K562 (cell line): ENCODE measurements around the gene MTFMT. TPM values are rescaled to one million over a fixed set of nuclear protein-coding genes. Genes with fewer than 3 reads are reported as not detected.

Source experiments
- ATAC-seq: fragments of 200-7000 bp; cut with Tn5 transposase; 3 replicates; pipeline ENCODE4 v1.9.1; 2020; ENCODE audit warnings: moderate library complexity
- BruUV-seq: library from RNA; stranded (reverse); fragments of 400-500 nt; replicated peaks from 2 replicates; lab custom pipeline; 2021; lab: Mats Ljungman, UMichigan
- CTCF ChIA-PET: fragments of 300-600 bp; formaldehyde crosslinking; extraction: SDS; loops from one replicate; lab custom pipeline; 2021; ENCODE audit warnings: low intra/inter-chr PET ratio; lab: Yijun Ruan, JAX
- POLR2A ChIA-PET: fragments of 300-600, 350-650 bp; sonication (Branson Sonifier 250); formaldehyde crosslinking; extraction: SDS; loops from one replicate; lab custom pipeline; 2021; ENCODE audit warnings: antibody characterized with exemption, inconsistent platforms; lab: Yijun Ruan, JAX
- DNase-seq, 4 experiments: peaks; one replicate each; pipeline versions ENCODE4 v3.0.0 to v3.0.0-alpha.2; 2011 to 2018; ENCODE audit warnings: low spot score in 3 of 4, mixed read lengths in 3 of 4; ENCODE audit errors: extremely low read depth in 1 of 4
- FAIRE-seq: peaks from 2 replicates; lab custom pipeline; 2011; peaks lifted over from hg19 to GRCh38; lab: Jason Lieb, UNC
- H2AFZ ChIP-seq: 2 replicates; pipeline ENCODE4 v1.6.0; 2011; ENCODE audit warnings: low read depth, low read length, control low read depth, inconsistent platforms
- H3K27ac ChIP-seq: fragments of 200-600 bp; 3 replicates; pipeline ENCODE4 v1.8.0; 2011; ENCODE audit warnings: low read depth, mild to moderate bottlenecking, control low read depth, inconsistent platforms, low read length, moderate library complexity, mixed read lengths; ENCODE audit errors: extremely low read depth
- H3K27me3 ChIP-seq, 2 experiments: fragments of 300-600 bp in 1 of 2; 2 replicates in 1 of 2; 3 replicates in 1 of 2; pipeline versions ENCODE4 v1.6.0 to v1.8.0; 2011; ENCODE audit warnings: inconsistent platforms in 2 of 2, low read length in 2 of 2, mild to moderate bottlenecking in 1 of 2, mixed read lengths in 1 of 2, moderate library complexity in 1 of 2; ENCODE audit not compliant: control insufficient read depth in 2 of 2, insufficient read depth in 2 of 2
- H3K36me3 ChIP-seq: fragments of 300-600 bp; 3 replicates; pipeline ENCODE4 v1.8.0; 2011; ENCODE audit warnings: mild to moderate bottlenecking, low read length, inconsistent platforms; ENCODE audit not compliant: control insufficient read depth, insufficient read depth
- H3K4me1 ChIP-seq, 2 experiments: fragments of 200-600 bp in 1 of 2; replicated peaks in 1 of 2; 2 replicates in 1 of 2; 3 replicates in 1 of 2; pipeline versions ENCODE4 v1.5.1 to v1.8.0; 2011; ENCODE audit warnings: inconsistent platforms in 2 of 2, low read length in 2 of 2, mild to moderate bottlenecking in 1 of 2, mixed read lengths in 1 of 2, moderate library complexity in 1 of 2; ENCODE audit not compliant: control insufficient read depth in 2 of 2, insufficient read depth in 2 of 2
- H3K4me2 ChIP-seq: 2 replicates; pipeline ENCODE4 v1.6.1; 2011; ENCODE audit warnings: low read length, control low read depth, inconsistent platforms, mixed read lengths; ENCODE audit not compliant: insufficient read depth
- H3K4me3 ChIP-seq: fragments of 200-600 bp; sonication (generic), shearing (Covaris generic); 2 replicates; pipeline ENCODE4 v1.5.1; 2016; ENCODE audit warnings: control low read depth, inconsistent platforms
- H3K79me2 ChIP-seq: fragments of 200-600 bp; 3 replicates; pipeline ENCODE4 v1.8.0; 2011; ENCODE audit warnings: low read length, inconsistent platforms; ENCODE audit not compliant: control insufficient read depth, insufficient read depth
- H3K9ac ChIP-seq, 2 experiments: 2 replicates each; pipeline versions ENCODE4 v1.6.0 to v1.6.1; 2011; ENCODE audit warnings: low read depth in 2 of 2, low read length in 2 of 2, control low read depth in 1 of 2, inconsistent platforms in 1 of 2, mild to moderate bottlenecking in 1 of 2, mixed read lengths in 1 of 2; ENCODE audit not compliant: insufficient read depth in 1 of 2
- H3K9me1 ChIP-seq: one replicate; pipeline ENCODE4 v1.6.0; 2011; ENCODE audit warnings: inconsistent platforms, mild to moderate bottlenecking, low read length, moderate library complexity; ENCODE audit not compliant: control insufficient read depth, insufficient read depth
- H3K9me3 ChIP-seq: replicated peaks from 2 replicates; pipeline ENCODE4 v1.5.1; 2011; ENCODE audit warnings: low read depth, low read length, inconsistent platforms; ENCODE audit not compliant: control insufficient read depth, insufficient read depth
- H4K20me1 ChIP-seq: replicated peaks from 2 replicates; pipeline ENCODE4 v1.6.1; 2011; ENCODE audit warnings: low read length, inconsistent platforms, mixed read lengths; ENCODE audit not compliant: control insufficient read depth, insufficient read depth
- ARID1B ChIP-seq: fragments of 450-650 bp; IDR thresholded peaks from 2 replicates; pipeline ENCODE4 v1.6.1; 2016; ENCODE audit warnings: antibody characterized with exemption, mild to moderate bottlenecking, inconsistent platforms
- CBFA2T3 ChIP-seq: fragments of 450-650 bp; IDR thresholded peaks from 2 replicates; pipeline ENCODE4 v1.6.1; 2017
- CBX5 ChIP-seq: IDR thresholded peaks from 2 replicates; pipeline ENCODE4 v1.6.1; 2014; ENCODE audit warnings: low read depth, borderline replicate concordance
- GTF2A2 ChIP-seq: IDR thresholded peaks from 2 replicates; pipeline ENCODE4 v1.6.1; 2016; ENCODE audit warnings: mild to moderate bottlenecking, missing genetic modification characterization, missing compliant biosample characterization
- HINFP ChIP-seq: fragments of 450-650 bp; conservative IDR thresholded peaks from 2 replicates; pipeline ENCODE4 v1.6.1; 2016; ENCODE audit warnings: missing genetic modification characterization, low read depth, mild to moderate bottlenecking, control low read depth, missing compliant biosample characterization
- HLTF ChIP-seq: fragments of 450-650 bp; IDR thresholded peaks from 2 replicates; pipeline ENCODE4 v1.6.1; 2016
- KLF1 ChIP-seq: fragments of 450-650 bp; IDR thresholded peaks from 2 replicates; pipeline ENCODE4 v1.6.1; 2016; ENCODE audit warnings: missing genetic modification characterization, missing compliant biosample characterization
- NR2C1 ChIP-seq, 2 experiments: fragments of 450-650 bp; IDR thresholded peaks; 2 replicates each; pipeline ENCODE4 v1.6.1; 2017; ENCODE audit warnings: mild to moderate bottlenecking in 2 of 2, antibody characterized with exemption in 1 of 2, inconsistent platforms in 1 of 2, missing compliant biosample characterization in 1 of 2, missing genetic modification characterization in 1 of 2
- TAF9B ChIP-seq: fragments of 450-650 bp; IDR thresholded peaks from 2 replicates; pipeline ENCODE4 v1.6.1; 2018; ENCODE audit warnings: mild to moderate bottlenecking; ENCODE audit not compliant: partially characterized antibody
- THRB ChIP-seq: fragments of 450-650 bp; formaldehyde crosslinking; conservative IDR thresholded peaks from 2 replicates; pipeline ENCODE4 v1.4.0; 2022; ENCODE audit warnings: mild to moderate bottlenecking, missing genetic modification characterization
- ZKSCAN8 ChIP-seq: fragments of 200-800 bp; sonication (Bioruptor generic); IDR thresholded peaks from 2 replicates; pipeline ENCODE4 v1.6.1; 2016; ENCODE audit warnings: missing genetic modification characterization, missing compliant biosample characterization
- ZNF224 ChIP-seq: sonication (generic); formaldehyde crosslinking; IDR thresholded peaks from 2 replicates; pipeline ENCODE4 v1.8.0; 2022; ENCODE audit warnings: mild to moderate bottlenecking, missing genetic modification reagents
- ZNF445 ChIP-seq: fragments of 250-450 bp; sonication (Bioruptor Pico); IDR thresholded peaks from 2 replicates; pipeline ENCODE4 v1.4.0; 2020; ENCODE audit warnings: low read depth, mild to moderate bottlenecking, moderate library complexity
- ZNF584 ChIP-seq: fragments of 200-800 bp; sonication (Bioruptor generic); IDR thresholded peaks from 2 replicates; pipeline ENCODE4 v1.6.1; 2016; ENCODE audit warnings: low read depth, mild to moderate bottlenecking, missing genetic modification characterization, missing compliant biosample characterization
- WGBS: fragments of 100-300 bp; shearing (Covaris generic); methylation state at CpG from one replicate; pipeline ENCODE4 v1.1.6; 2016; ENCODE audit warnings: low coverage, mixed read lengths; ENCODE audit not compliant: insufficient coverage; ENCODE audit errors: missing lambda C conversion rate; 5-methylcytosine and 5-hydroxymethylcytosine counted together
- in situ Hi-C: fragments of 300-500 bp; cut with MboI; formaldehyde crosslinking; loops from 4 replicates; pipeline ENCODE4 v1.15.0; 2018; ENCODE audit warnings: inconsistent platforms, mixed read lengths
- intact Hi-C: fragments of 100-400 bp; cut with micrococcal nuclease; formaldehyde crosslinking; loops from 2 replicates; pipeline ENCODE4 v1.14.2; 2022
- polyA plus RNA-seq, 8 experiments: library from polyadenylated mRNA; depleted of rRNA in 4 of 8; stranded (reverse) in 5 of 8; unstranded in 3 of 8; fragments of >200 nt; fragmentation: Nextera tagmentation in 2 of 8; fragmentation: Illumina TruSeq in 1 of 8; extraction: Ambion mirVana in 2 of 8; extraction: Trizol in 1 of 8; gene quantifications; 2 replicates each; pipeline versions ENCODE4 v1.2.1 to v1.2.3, GENCODE V29; 2011 to 2014; ENCODE audit warnings: inconsistent platforms in 1 of 8, missing spikeins in 1 of 8
- total RNA-seq, 7 experiments: library from RNA; depleted of rRNA in 6 of 7; stranded (reverse); fragments of >200 nt in 6 of 7; fragmentation: Illumina TruSeq in 2 of 7; extraction: Trizol in 2 of 7; gene quantifications; 2 replicates each; pipeline versions ENCODE4 v1.2.1 to v1.2.3, GENCODE V29; 2011 to 2021; ENCODE audit warnings: low replicate concordance in 1 of 7
- TF ChIP-seq, protein P1 (sequence below): sonication (generic); formaldehyde crosslinking; IDR thresholded peaks from 2 replicates; pipeline ENCODE4 v1.4.0; 2020; ENCODE audit warnings: mild to moderate bottlenecking, missing genetic modification reagents

The MTFMT gene
- total and polyA plus RNA-seq, 9 of the 15 experiments (the other 6 are each of a cell fraction or from before 2014, with no cell fraction given): 1.4 to 31.1 (median 16.2) TPM

DNA sequence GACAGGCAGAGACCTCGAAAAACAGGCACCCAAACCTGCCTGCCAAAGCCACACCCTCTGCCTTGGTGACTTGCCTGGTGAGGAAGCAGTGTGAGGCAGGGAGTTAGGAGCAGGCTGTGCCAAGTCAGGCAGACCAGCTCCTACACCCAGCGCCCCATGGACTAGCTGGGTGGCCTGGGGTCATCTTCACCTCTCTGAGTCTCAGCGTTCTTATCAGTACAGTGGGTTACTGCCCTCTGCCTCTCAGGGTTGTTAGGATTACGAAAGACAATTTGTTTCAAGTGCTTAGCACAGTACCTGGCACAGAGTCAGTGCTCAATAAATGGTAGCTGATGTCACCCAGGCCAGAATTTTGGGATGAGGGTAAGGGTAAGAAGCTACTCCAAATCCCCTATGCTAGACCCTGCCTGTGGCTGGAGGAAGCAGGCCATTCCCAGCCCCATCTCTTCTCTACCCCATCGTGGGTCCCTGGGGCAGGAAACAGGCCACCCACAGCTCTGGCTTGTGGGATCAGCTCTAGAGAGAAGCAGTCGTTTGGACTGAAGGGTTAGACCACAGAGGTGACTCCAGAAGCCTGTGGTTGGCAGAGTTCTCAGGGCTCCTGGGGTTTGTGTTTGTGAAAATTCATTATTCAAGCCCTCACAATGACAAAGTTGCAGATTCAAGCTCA, 25.9 kb upstream of the MTFMT start:
- Histone ChIP-seq H3K79me2 (no peaks in the 10 kb centered on the region), H3K9ac (0 out of 4 replicates have a peak overlapping the region, but pooled peaks of 1 of the 2 experiments have one; percentile 31), H3K27ac (no peak overlapping the region), H3K9me1 (no peaks in the 10 kb centered on the region), H3K27me3 (peaks cover 0 to 16% of the 10 kb centered on the region in 2 experiments; a peak in 3 of 5 replicates), H3K9me3 (no peaks in the 10 kb centered on the region), H3K4me2 (no peak overlapping the region), H3K36me3 (no peaks in the 10 kb centered on the region), H3K4me3 (no peak overlapping the region), H4K20me1 (no peaks in the 10 kb centered on the region; the same call in 1 of the 2 replicates), H3K4me1 (peaks cover 0 to 6% of the 10 kb centered on the region in 2 experiments; a peak in 1 of 5 replicates), H2AFZ (no peak overlapping the region)
- no TSS peak for BruUV-seq
- ATAC-seq (no peak; the same call in 2 of the 3 replicates), FAIRE-seq (no peak), DNase-seq (no peak)
- WGBS: 18% methylated on average over 6 of the region's 6 CpGs
- POLR2A ChIA-PET: interaction anchor here (0.6 to 1.5 kb wide), 5 partner anchors 11 to 250 kb away, joined by 3 to 7 read pairs (median 3); partner anchors contain the start of genes RNU5B-1 and SLC51B
- in situ Hi-C loops (loop anchor here (10.0 kb wide), 2 partner anchors 239 to 329 kb away; partner anchors contain the start of gene RNU5A-1), intact Hi-C loops (no loop called here)
- TF ChIP-seq ZNF445 (CRISPR knock-in tag): no peak
- TF ChIP-seq THRB (CRISPR knock-in tag): no peak
- TF ChIP-seq NR2C1 (IDR thresholded peaks at IDR 0.05): no peak
- no peak for TF ChIP-seq NR2C1 (tag; IDR thresholded peaks at IDR 0.05)
- TF ChIP-seq, protein P1, sequence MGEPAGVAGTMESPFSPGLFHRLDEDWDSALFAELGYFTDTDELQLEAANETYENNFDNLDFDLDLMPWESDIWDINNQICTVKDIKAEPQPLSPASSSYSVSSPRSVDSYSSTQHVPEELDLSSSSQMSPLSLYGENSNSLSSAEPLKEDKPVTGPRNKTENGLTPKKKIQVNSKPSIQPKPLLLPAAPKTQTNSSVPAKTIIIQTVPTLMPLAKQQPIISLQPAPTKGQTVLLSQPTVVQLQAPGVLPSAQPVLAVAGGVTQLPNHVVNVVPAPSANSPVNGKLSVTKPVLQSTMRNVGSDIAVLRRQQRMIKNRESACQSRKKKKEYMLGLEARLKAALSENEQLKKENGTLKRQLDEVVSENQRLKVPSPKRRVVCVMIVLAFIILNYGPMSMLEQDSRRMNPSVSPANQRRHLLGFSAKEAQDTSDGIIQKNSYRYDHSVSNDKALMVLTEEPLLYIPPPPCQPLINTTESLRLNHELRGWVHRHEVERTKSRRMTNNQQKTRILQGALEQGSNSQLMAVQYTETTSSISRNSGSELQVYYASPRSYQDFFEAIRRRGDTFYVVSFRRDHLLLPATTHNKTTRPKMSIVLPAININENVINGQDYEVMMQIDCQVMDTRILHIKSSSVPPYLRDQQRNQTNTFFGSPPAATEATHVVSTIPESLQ (CRISPR knock-in tag): no peak
- TF ChIP-seq KLF1: no peak
- TF ChIP-seq CBFA2T3: no peak
- no peak for TF ChIP-seq ZKSCAN8 (CRISPR knock-in tag)
- TF ChIP-seq HINFP (tag): no peak
- TF ChIP-seq GTF2A2 (tag): no peak
- TF ChIP-seq HLTF: no peak
- no peak for TF ChIP-seq TAF9B
- no peak for TF ChIP-seq CBX5
- TF ChIP-seq ZNF224: no peak
- TF ChIP-seq ARID1B: no peak
- no peak for TF ChIP-seq ZNF584 (CRISPR knock-in tag)
- CTCF ChIA-PET: interaction anchor here (0.5 to 2.1 kb wide), 6 partner anchors 22 to 333 kb away, joined by 3 to 11 read pairs (median 3); no protein-coding TSS in a partner anchor
